Ovary (tissue), 3 donors: ENCODE results near the gene TSPEAR.

ENCODE experiments used
- CTCF ChIP-seq, 3 donors: fragments of 450-650 bp in 2 of 3; fragments of 200-600 bp in 1 of 3; IDR thresholded peaks; one replicate each; pipeline versions ENCODE4 v1.5.1 to v1.8.0; 2016 to 2022; ENCODE audit warnings: antibody characterized with exemption in 3 of 3, mild to moderate bottlenecking in 1 of 3
- EP300 ChIP-seq: sonication (generic); formaldehyde crosslinking; IDR thresholded peaks from one replicate; pipeline ENCODE4 v1.6.1; 2017; ENCODE audit warnings: antibody characterized with exemption
- POLR2A ChIP-seq: fragments of 450-650 bp; IDR thresholded peaks from one replicate; pipeline ENCODE4 v1.6.1; 2017; ENCODE audit warnings: antibody characterized with exemption, mild to moderate bottlenecking, moderate library complexity
- donor health status: DM: no; HTN: no; CAD: no.

- TF ChIP-seq CTCF (IDR thresholded peaks at IDR 0.05): no peak
- TF ChIP-seq POLR2A: no peak
- TF ChIP-seq EP300: no peak
These were observed 188.6 kb downstream of the TSPEAR start for GRCh38 chr21:44522753-44523204.
